Left lung (tissue), 10 donors: ENCODE data around the gene UBTF. TPM values are rescaled to one million over a fixed set of nuclear protein-coding genes. Genes with fewer than 3 reads are reported as not detected.

ENCODE experiments used
- ATAC-seq: fragments of 200-7000 bp; cut with Tn5 transposase; one replicate; pipeline ENCODE4 v1.9.1; 2020; ENCODE audit warnings: moderate library complexity
- DNase-seq, 4 donors: peaks; one replicate each; pipeline ENCODE4 v3.0.0-alpha.2; 2013 to 2020
- H3K27ac ChIP-seq, 2 donors: fragments of 200-600 bp; sonication (generic) in 1 of 2; one replicate each; pipeline versions ENCODE4 v1.5.0 to v1.8.0; 2020 to 2021
- H3K27me3 ChIP-seq, 2 donors: fragments of 200-600 bp; sonication (generic) in 1 of 2; one replicate each; pipeline versions ENCODE4 v1.5.0 to v1.8.0; 2020 to 2021
- H3K36me3 ChIP-seq, 2 donors: fragments of 200-600 bp; sonication (generic) in 1 of 2; one replicate each; pipeline versions ENCODE4 v1.5.0 to v1.8.0; 2020 to 2021
- H3K4me1 ChIP-seq, 2 donors: fragments of 200-600 bp; one replicate each; pipeline ENCODE4 v1.8.0; 2021
- H3K4me3 ChIP-seq, 2 donors: fragments of 200-600 bp; sonication (generic) in 1 of 2; one replicate each; pipeline versions ENCODE4 v1.5.0 to v1.8.0; 2020 to 2021; ENCODE audit warnings: mild to moderate bottlenecking in 1 of 2
- H3K9me3 ChIP-seq, 2 donors: fragments of 200-600 bp; sonication (generic) in 1 of 2; one replicate each; pipeline versions ENCODE4 v1.5.0 to v1.8.0; 2020 to 2021
- intact Hi-C, 2 donors: fragments of 100-400 bp; cut with DNase I; formaldehyde crosslinking; loops; one replicate each; pipeline versions ENCODE4 v1.11.2 to v1.14.2; 2022
- microRNA-seq, 2 donors: library from miRNA; unstranded; fragments of <30 nt; microRNA quantifications; one replicate each; pipeline ENCODE4, GENCODE V29; 2019
- polyA plus RNA-seq, 6 donors: library from polyadenylated mRNA; unstranded; fragments of 120-200 nt; gene quantifications; one replicate each; pipeline ENCODE4 v1.2.1, GENCODE V29; 2013; ENCODE audit not compliant: insufficient read length in 6 of 6
- total RNA-seq, 2 donors: library from RNA; stranded (reverse); fragmentation: NEBNext Ultra II Directional; extraction: Animal tissue kit (Norgen Biotek cat#: 25700); gene quantifications; one replicate each; pipeline ENCODE4 v1.2.1, GENCODE V29; 2021
- TF ChIP-seq, protein P1 (sequence below), 2 donors: fragments of 200-600 bp; sonication (generic) in 1 of 2; IDR thresholded peaks; one replicate each; pipeline versions ENCODE4 v1.5.0 to v1.8.0; 2021; ENCODE audit warnings: antibody characterized with exemption in 2 of 2
- donor health status: DM: no; HTN: yes; CAD: no.
- donor health status: DM: no; HTN: no; CAD: no.

The UBTF gene
- total and polyA plus RNA-seq, 8 donors = 65.5 to 136 (median 109) TPM

DNA sequence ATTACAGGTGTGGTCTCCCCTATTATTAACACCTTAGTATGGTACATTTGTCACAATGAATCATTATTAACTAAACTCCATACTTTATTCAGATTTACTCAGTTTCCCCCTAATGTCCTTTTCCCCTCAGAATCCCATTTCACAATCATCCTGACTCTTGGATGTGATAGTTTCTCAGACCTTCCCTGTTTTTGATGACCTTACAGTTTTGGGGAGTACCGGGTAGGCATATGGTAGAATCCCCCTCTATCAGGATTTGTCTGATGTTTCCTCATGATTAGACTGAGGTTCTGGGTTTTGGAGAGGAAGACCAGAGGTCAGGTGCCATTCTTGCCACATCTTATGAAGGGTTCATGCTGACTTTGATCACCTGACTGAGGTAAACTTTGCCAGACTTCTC is 55.0 kb downstream of the UBTF start:
- intact Hi-C loops = loop anchor here in 1 of 2 donors (10.0 kb wide), 1 partner anchor 220 kb away; the partner anchor contains the start of gene PPY
- Histone ChIP-seq H3K27ac (no peak overlapping the region), H3K27me3 (peaks cover 0 to 9% of the 10 kb centered on the region in 2 donors), H3K9me3 (no peaks in the 10 kb centered on the region), H3K36me3 (peaks cover 0 to 6% of the 10 kb centered on the region in 2 donors), H3K4me1 (peaks cover 0 to 4% of the 10 kb centered on the region in 2 donors), H3K4me3 (no peak overlapping the region)
- DNase-seq (no peak), ATAC-seq (no peak)
- TF ChIP-seq, protein P1, sequence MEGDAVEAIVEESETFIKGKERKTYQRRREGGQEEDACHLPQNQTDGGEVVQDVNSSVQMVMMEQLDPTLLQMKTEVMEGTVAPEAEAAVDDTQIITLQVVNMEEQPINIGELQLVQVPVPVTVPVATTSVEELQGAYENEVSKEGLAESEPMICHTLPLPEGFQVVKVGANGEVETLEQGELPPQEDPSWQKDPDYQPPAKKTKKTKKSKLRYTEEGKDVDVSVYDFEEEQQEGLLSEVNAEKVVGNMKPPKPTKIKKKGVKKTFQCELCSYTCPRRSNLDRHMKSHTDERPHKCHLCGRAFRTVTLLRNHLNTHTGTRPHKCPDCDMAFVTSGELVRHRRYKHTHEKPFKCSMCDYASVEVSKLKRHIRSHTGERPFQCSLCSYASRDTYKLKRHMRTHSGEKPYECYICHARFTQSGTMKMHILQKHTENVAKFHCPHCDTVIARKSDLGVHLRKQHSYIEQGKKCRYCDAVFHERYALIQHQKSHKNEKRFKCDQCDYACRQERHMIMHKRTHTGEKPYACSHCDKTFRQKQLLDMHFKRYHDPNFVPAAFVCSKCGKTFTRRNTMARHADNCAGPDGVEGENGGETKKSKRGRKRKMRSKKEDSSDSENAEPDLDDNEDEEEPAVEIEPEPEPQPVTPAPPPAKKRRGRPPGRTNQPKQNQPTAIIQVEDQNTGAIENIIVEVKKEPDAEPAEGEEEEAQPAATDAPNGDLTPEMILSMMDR (IDR thresholded peaks at IDR 0.05) = no peak

DNA sequence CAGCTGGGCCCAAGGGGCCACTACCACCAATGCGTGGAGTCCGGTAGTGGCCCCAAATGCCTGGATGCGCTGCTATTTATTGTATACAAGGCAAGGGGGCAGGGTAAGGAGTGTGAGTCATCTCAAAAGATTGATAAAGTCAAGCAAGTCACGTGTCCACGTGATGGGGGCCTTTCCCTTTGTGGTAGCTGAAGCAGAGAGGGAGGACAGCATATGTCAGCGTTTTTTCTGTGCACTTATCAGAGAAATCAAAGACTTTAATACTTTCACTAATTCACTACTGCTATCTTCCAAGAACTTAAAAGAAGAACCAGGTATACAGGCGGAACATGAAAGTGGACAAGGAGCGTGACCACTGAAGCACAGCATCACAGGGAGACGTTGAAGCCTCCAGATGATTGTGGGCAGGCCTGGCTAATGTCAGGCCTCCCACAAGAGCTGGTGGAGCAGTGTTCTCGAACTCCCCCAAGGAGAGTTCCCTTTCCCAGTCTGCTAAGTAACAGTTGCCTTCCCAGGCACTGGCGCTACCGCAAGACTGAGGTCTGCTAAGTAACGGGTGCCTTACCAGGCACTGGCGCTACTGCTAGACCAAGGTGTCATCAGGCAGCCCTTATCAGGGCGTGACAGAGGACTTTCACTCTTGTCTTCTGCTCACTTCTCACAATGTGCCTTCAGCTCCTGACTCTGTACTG is 59.8 kb downstream of the UBTF start:
- DNase-seq (peak in 1 of 4 donors; percentile 20), ATAC-seq (no peak)
- H3K9me3 ChIP-seq = no peaks in the 10 kb centered on the region
- no peaks in the 10 kb centered on the region for H3K27me3 ChIP-seq
- H3K36me3 ChIP-seq = peaks cover 0 to 6% of the 10 kb centered on the region in 2 donors
- no peak overlapping the region for H3K27ac ChIP-seq
- intact Hi-C loops = loop anchor here in 1 of 2 donors (10.0 kb wide), 1 partner anchor 215 kb away; the partner anchor contains the start of gene PPY
- TF ChIP-seq, protein P1 (IDR thresholded peaks at IDR 0.05) = no peak
- H3K4me3 ChIP-seq = no peak overlapping the region
- H3K4me1 ChIP-seq = no peaks in the 10 kb centered on the region

DNA sequence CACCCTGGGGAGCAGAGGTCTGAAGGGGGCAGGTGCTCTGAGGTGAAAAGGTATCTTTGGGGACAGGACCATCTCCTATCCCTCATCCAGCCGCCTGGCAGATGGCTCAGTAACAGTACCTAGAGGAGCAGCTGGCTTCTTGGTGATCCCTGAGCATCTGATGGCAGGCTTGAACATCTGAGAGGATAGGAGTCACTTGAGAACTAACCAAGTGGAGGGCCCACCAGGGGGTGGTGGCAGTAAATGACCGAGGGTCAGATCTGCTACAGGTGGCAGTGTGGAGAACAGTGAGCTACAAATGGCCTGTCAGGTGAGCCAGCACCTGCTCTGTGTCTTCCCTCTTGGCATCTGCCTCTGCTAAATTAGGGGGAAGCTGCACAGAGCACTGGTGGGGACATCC is 64.0 kb downstream of the UBTF start:
- Histone ChIP-seq H3K36me3 (no peaks in the 10 kb centered on the region), H3K27ac (no peak overlapping the region), H3K27me3 (no peaks in the 10 kb centered on the region), H3K9me3 (no peaks in the 10 kb centered on the region), H3K4me3 (no peak overlapping the region), H3K4me1 (no peaks in the 10 kb centered on the region)
- TF ChIP-seq, protein P1 (IDR thresholded peaks at IDR 0.05) = no peak
- no peak for DNase-seq
- intact Hi-C loops = no loop called here
- no peak for ATAC-seq

Small RNA genes lying within 50 kb of the gene (microRNA-seq; reads per million reads assigned to microRNA genes)
- gene MIR6782 = 0.41 to 0.50 reads per million in 2 donors

Other genes with a start within 250 kb of the UBTF start
- gene NAGS, start 215.1 kb downstream of the UBTF start, total RNA-seq = 1 to 10 TPM; 5.2 to 7.0 TPM
- gene NAGS, start 215.1 kb downstream of the UBTF start, polyA plus RNA-seq = 1 to 10 TPM; 2.4 to 4.1 (median 3.2) TPM
- 10 to 100 TPM; 29.7 to 35.0 TPM for gene TMEM101, start 204.7 kb downstream of the UBTF start, total RNA-seq
- 10 to 100 TPM; 38.0 to 49.4 (median 44.7) TPM for gene TMEM101, start 204.7 kb downstream of the UBTF start, polyA plus RNA-seq
- gene LSM12, start 153.0 kb downstream of the UBTF start, total RNA-seq = 10 to 100 TPM; 47.6 to 53.2 TPM
- gene LSM12, start 153.0 kb downstream of the UBTF start, polyA plus RNA-seq = 10 to 100 TPM; 31.3 to 38.3 (median 35.4) TPM
- 10 to 100 TPM; 47.4 to 62.6 TPM for gene G6PC3, start 148.9 kb downstream of the UBTF start, total RNA-seq
- 10 to 100 TPM; 47.3 to 64.9 (median 51.6) TPM for gene G6PC3, start 148.9 kb downstream of the UBTF start, polyA plus RNA-seq
- 10 to 100 TPM; 28.0 to 43.5 TPM for gene HDAC5, start 96.0 kb downstream of the UBTF start, total RNA-seq
- 10 to 100 TPM; 56.7 to 61.4 (median 57.8) TPM for gene HDAC5, start 96.0 kb downstream of the UBTF start, polyA plus RNA-seq
- gene HROB, start 77.7 kb downstream of the UBTF start, total RNA-seq = 1 to 10 TPM; 2.3 to 2.7 TPM
- 1 to 10 TPM; 4.0 to 6.7 (median 5.2) TPM for gene HROB, start 77.7 kb downstream of the UBTF start, polyA plus RNA-seq
- gene ASB16, start 49.0 kb downstream of the UBTF start, total RNA-seq = not detected
- gene ASB16, start 49.0 kb downstream of the UBTF start, polyA plus RNA-seq = 1 to 10 TPM; 2.4 to 3.8 (median 3.5) TPM
- 10 to 100 TPM; 33.6 to 41.8 TPM for gene TMUB2, start 32.7 kb downstream of the UBTF start, total RNA-seq
- gene TMUB2, start 32.7 kb downstream of the UBTF start, polyA plus RNA-seq = 10 to 100 TPM; 50.6 to 56.7 (median 53.6) TPM
- gene ATXN7L3, start 19.8 kb downstream of the UBTF start, total RNA-seq = 10 to 100 TPM; 51.3 to 81.8 TPM
- 10 to 100 TPM; 51.9 to 75.4 (median 62.5) TPM for gene ATXN7L3, start 19.8 kb downstream of the UBTF start, polyA plus RNA-seq
- 1 to 10 TPM in 1 of 2 donors, under 1 TPM in 1; 0.58 to 1.4 TPM for gene SLC4A1, start 48.5 kb upstream of the UBTF start, total RNA-seq
- gene SLC4A1, start 48.5 kb upstream of the UBTF start, polyA plus RNA-seq = 10 to 100 TPM in 4 of 6 donors, 1 to 10 TPM in 2; 6.9 to 22.7 (median 14.2) TPM
- under 1 TPM; 0.08 to 0.38 TPM for gene RUNDC3A, start 88.9 kb upstream of the UBTF start, total RNA-seq
- 1 to 10 TPM; 1.8 to 6.3 (median 2.4) TPM for gene RUNDC3A, start 88.9 kb upstream of the UBTF start, polyA plus RNA-seq
- 100 to 1,000 TPM; 120 to 121 TPM for gene SLC25A39, start 105.1 kb upstream of the UBTF start, total RNA-seq
- 10 to 100 TPM; 55.5 to 97.5 (median 85.9) TPM for gene SLC25A39, start 105.1 kb upstream of the UBTF start, polyA plus RNA-seq
- 100 to 1,000 TPM; 563 to 616 TPM for gene GRN, start 125.6 kb upstream of the UBTF start, total RNA-seq
- 100 to 1,000 TPM; 199 to 261 (median 226) TPM for gene GRN, start 125.6 kb upstream of the UBTF start, polyA plus RNA-seq
- 1 to 10 TPM; 1.4 to 4.3 TPM for gene FAM171A2, start 144.2 kb upstream of the UBTF start, total RNA-seq
- gene FAM171A2, start 144.2 kb upstream of the UBTF start, polyA plus RNA-seq = 10 to 100 TPM; 24.0 to 34.0 (median 31.7) TPM
- gene ITGA2B, start 170.0 kb upstream of the UBTF start, total RNA-seq = 1 to 10 TPM; 3.2 to 6.7 TPM
- 1 to 10 TPM; 7.4 to 10.0 (median 8.6) TPM for gene ITGA2B, start 170.0 kb upstream of the UBTF start, polyA plus RNA-seq